ENCODE results near the gene HMX2. TPM values are rescaled to one million over a fixed set of nuclear protein-coding genes. Genes with fewer than 3 reads are reported as not detected.

Gene HMX2, protein sequence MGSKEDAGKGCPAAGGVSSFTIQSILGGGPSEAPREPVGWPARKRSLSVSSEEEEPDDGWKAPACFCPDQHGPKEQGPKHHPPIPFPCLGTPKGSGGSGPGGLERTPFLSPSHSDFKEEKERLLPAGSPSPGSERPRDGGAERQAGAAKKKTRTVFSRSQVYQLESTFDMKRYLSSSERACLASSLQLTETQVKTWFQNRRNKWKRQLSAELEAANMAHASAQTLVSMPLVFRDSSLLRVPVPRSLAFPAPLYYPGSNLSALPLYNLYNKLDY
- not detected in 2 replicates for total RNA-seq

DNA sequence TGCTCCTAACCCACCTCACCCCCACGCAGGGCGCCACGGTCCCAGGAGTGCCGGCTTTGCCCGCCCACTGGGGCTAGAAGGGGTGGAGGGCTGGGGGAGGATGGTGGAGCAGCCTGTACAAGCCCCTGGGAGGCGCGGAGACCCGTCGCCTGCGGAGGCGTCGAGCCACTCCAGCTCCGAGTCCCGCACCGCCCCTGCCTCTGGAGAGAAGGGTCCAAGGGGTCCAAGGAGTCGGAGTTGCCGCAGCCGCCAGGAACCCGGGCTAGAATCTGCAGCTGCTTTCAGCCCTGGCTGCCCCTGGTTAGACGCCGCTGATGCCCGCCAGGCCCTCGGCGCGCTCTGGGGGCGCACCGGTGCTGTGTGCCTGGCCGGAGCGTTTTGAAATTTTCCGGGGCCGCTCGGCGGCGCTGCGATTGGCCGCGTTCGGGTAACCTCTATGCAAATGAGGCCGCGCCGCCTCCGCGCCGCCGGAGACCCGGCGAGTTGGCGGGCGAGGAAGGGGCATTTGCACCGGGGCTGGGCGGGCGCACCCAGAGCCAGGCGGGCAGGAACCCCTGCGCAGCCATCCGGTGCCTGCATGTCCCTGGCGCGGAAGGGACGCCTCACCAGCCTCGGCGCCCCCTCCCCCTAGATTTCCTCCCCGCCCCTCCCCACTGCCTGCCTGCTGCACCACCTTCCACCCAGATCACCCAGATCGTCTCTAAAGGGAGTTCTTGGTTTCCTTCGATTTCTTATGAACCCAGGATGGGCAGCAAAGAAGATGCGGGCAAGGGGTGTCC lies at the start of gene HMX2:
Gene HMX2, plus strand, starts transcription at position 502 of the 779 bp plus-strand sequence. Its CDS starts 243 bp downstream, at position 745.

DNA sequence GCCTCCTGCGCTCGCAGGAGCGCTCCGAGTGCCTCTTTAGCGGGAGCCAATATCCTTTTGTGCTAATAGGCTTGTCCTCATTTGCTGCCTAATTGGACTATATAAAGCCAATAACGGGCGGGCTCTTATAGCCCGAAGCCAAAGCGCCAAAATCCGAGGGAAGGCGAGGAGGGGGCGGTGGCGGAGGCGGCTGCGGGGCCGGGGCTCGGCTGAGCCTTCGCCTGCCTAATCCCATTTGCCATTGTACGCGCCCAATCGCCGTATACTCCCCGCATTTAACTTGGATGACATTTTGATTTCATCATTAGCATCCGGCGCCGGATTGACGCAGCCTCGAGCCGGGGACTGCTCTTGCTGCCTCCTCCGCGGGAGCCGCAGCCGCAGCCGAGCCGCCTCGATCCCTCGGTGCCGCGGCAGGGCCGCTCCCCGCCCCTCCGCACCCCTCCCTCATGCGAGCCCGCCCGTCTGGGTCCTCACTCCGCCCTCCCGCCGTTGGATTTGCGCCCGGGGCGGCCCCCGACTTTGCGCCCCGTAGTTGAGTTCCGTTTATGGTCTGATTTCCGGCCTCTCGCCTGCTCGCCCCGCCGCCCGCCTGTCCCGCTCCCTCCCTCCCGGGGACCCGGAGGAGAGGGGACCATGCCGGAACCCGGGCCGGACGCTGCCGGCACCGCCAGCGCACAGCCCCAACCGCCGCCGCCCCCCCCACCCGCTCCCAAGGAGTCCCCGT lies 12.4 kb upstream of the HMX2 start, which contains the start of gene HMX3:
Gene HMX3, plus strand, starts transcription at position 556 of the 727 bp plus-strand sequence. Its CDS starts 81 bp downstream, at position 637.

DNA sequence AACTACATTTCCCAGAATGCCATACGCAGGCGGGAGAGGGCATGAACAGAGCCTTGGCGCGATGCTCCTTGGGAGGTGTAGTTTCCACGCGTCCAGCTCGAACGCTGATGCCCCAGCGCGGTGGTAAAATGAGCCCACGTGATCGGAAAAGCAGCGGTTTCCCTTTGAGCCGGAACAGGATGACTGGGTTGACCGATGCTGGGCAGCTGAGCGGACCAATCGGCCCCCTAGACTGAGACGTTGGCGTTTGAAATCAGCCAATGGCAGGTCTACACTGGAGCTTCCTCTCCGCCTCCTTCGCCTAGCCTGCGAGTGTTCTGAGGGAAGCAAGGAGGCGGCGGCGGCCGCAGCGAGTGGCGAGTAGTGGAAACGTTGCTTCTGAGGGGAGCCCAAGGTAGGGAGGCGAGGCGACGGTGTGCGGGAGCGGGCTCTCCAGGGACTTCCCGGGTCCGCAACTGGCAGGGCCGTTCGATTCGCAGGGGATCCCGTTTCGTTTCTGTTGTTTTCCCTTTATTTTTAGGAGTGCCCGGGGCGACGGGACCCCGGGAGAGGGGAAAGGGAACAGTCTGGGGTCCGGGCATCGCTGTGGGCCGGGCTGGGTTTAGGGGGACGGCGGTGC lies 6.3 kb downstream of the HMX2 start, which contains the start of gene BUB3:
Gene BUB3, plus strand, starts transcription at position 311 of the 619 bp plus-strand sequence. CDS start 516 bp downstream, outside the sequence.

Other genes starting within 250 kb of the HMX2 start
- not detected in 2 replicates for gene FAM24A, start 237.5 kb upstream of the HMX2 start, total RNA-seq
- gene C10orf88, start 193.9 kb upstream of the HMX2 start, total RNA-seq: 12.3 and 13.2 TPM in 2 replicates
- gene PSTK, start 167.7 kb upstream of the HMX2 start, total RNA-seq: 2.9 and 5.2 TPM in 2 replicates
- gene IKZF5, start 139.3 kb upstream of the HMX2 start, total RNA-seq: 1.9 and 6.8 TPM in 2 replicates
- 4.9 and 6.5 TPM in 2 replicates for gene ACADSB, start 139.1 kb upstream of the HMX2 start, total RNA-seq
- not detected in 2 replicates for gene HMX3, start 12.2 kb upstream of the HMX2 start, total RNA-seq
- gene BUB3, start 6.3 kb downstream of the HMX2 start, total RNA-seq: 185 and 237 TPM in 2 replicates

Data from epithelial cell of umbilical artery (primary cell).